ENCODE data around the gene MYO6. TPM values are rescaled to one million over a fixed set of nuclear protein-coding genes. Genes with fewer than 3 reads are reported as not detected.
A peak's percentile ranks its signal among the peaks of the same experiment; 100 is the strongest.

Gene MYO6
- total RNA-seq, 4 donors from 2014 or later, result 36.1 to 45.3 (median 39.1) TPM

DNA sequence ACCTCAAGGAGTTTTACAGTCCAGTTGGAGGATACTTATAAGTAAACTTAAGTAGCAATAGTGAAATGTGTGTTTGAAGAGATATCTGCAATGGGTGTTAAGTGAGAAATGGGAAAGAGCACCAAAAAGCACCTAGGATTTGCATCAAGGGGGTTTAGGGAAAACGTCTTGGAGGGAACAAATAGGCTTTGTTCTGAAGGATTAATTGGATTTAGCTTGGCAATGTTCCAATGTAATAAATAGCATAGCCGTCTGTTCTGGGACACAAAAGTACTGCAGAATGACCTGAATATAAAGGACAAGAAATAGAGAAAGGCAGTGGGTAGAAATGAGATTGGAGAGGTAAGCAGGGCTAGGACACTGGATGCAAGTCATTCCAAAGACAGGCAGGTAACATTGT lies 2.8 kb upstream of the MYO6 start:
- H3K4me1 ChIP-seq, result peaks cover 8 to 10% of the 10 kb centered on the region in 2 donors
- H3K4me3 ChIP-seq (replicated peaks in 1 of 3), result no peak overlapping the region
- no peaks in the 10 kb centered on the region for H3K9me3 ChIP-seq
- no peak overlapping the region for H3K27ac ChIP-seq
- intact Hi-C loops (cut with DNase I), result no loop called here
- H3K36me3 ChIP-seq, result no peaks in the 10 kb centered on the region
- H3K27me3 ChIP-seq, result no peaks in the 10 kb centered on the region
- TF ChIP-seq POLR2A (IDR thresholded peaks at IDR 0.05), result no peak
- TF ChIP-seq, protein P1, sequence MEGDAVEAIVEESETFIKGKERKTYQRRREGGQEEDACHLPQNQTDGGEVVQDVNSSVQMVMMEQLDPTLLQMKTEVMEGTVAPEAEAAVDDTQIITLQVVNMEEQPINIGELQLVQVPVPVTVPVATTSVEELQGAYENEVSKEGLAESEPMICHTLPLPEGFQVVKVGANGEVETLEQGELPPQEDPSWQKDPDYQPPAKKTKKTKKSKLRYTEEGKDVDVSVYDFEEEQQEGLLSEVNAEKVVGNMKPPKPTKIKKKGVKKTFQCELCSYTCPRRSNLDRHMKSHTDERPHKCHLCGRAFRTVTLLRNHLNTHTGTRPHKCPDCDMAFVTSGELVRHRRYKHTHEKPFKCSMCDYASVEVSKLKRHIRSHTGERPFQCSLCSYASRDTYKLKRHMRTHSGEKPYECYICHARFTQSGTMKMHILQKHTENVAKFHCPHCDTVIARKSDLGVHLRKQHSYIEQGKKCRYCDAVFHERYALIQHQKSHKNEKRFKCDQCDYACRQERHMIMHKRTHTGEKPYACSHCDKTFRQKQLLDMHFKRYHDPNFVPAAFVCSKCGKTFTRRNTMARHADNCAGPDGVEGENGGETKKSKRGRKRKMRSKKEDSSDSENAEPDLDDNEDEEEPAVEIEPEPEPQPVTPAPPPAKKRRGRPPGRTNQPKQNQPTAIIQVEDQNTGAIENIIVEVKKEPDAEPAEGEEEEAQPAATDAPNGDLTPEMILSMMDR (IDR thresholded peaks at IDR 0.05), result no peak
- 23 to 27% methylated on average over 2 of the region's 2 CpGs for WGBS, 2 donors
- DNase-seq, result no peak

DNA sequence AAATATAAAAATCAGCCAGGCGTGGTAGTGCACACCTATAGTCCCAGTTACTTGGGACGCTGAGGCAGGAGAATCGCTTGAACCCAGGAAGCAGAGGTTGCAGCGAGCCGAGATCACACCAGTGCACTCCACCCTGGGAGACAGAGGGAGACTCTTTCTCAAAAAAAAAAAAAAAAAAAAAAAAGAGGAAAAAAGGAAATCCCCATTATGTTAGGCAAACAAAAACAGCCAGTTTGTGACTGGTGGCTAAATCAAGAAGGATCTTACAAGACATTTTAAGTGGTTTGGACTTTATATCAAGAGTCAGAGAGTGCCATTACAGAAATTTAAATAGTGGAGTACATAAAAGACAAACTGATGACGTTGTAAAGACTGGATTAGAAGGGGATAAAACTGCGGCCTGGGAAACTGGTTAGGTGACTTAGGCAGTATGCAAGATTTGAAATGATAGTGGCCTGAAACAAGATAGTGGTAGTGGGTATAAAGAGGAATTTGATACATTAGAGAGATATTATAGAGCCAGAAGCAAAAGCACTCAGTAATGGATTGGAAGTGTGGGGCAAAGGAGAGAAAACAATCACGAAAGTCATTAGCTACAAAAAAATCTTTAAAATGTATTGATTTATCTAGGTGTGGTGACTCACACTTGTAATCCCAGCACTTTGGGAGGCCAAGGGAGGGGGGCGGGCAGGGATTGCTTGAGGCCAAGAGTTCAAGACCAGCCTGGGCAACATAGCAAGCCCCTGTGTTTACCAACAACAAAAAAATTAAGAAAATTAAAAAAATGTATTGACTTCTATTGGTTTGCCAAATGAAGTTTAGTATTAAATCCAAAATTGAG lies 1.7 kb upstream of the MYO6 start:
- Histone ChIP-seq H3K4me1 (peaks cover 8 to 16% of the 10 kb centered on the region in 2 donors), H3K36me3 (no peaks in the 10 kb centered on the region), H3K27ac (no peak overlapping the region), H3K27me3 (no peaks in the 10 kb centered on the region), H3K4me3 (replicated peaks in 1 of 3) (no peak overlapping the region), H3K9me3 (no peaks in the 10 kb centered on the region)
- WGBS, 2 donors, result 66 to 70% methylated on average over 9 of the region's 9 CpGs
- DNase-seq, result peak in 1 of 2 donors; percentile 17
- intact Hi-C loops (cut with DNase I), result no loop called here
- TF ChIP-seq POLR2A (IDR thresholded peaks at IDR 0.05), result no peak
- TF ChIP-seq, protein P1 (IDR thresholded peaks at IDR 0.05), result no peak

DNA sequence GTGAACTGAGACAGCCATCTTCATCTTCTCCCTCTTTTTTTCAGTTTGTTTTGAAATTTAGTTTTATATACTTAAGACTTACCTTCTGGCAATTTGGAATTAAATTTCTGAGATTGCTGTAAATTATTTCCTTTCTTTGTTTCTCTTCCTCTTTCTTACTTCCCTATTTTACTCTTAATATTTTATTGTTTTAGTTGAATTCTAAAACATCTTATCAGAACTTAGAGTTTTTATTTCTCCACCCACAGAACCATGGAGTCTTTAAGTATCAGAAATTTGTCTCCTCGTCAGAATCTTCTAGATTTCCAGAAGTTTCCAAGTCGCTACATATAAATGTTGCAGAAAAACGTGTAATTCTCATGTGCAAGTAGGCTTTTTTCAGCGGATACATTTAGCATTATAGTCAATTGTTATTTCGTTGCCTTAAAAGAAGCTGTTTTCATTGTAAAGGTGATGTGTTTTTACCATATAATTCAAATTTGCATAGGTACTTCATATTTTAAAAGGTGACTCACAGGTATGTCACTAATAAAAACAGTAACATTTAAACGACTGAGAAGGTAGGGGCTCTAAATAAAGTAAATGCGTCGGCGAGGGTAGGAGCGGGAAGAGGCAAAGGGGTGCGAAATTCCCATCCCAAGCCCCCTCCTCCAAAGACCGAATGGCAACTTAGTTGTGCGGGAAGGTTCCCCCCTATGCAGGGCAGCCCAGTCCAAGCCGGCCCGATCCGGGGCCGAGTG lies 866 bp upstream of the MYO6 start:
- Histone ChIP-seq H3K27me3 (no peaks in the 10 kb centered on the region), H3K9me3 (no peaks in the 10 kb centered on the region), H3K27ac (peak overlapping the region; percentile 82 to 95 (median 85)), H3K36me3 (no peaks in the 10 kb centered on the region), H3K4me1 (peaks cover 8 to 23% of the 10 kb centered on the region in 2 donors), H3K4me3 (replicated peaks in 1 of 3) (peak overlapping the region; percentile 4 to 99 (median 52))
- intact Hi-C loops (cut with DNase I), result no loop called here
- TF ChIP-seq POLR2A (IDR thresholded peaks at IDR 0.05), result no peak
- TF ChIP-seq, protein P1 (IDR thresholded peaks at IDR 0.05), result no peak
- no peak for DNase-seq
- WGBS, 2 donors, result 22% methylated on average over 16 of the region's 17 CpGs

DNA sequence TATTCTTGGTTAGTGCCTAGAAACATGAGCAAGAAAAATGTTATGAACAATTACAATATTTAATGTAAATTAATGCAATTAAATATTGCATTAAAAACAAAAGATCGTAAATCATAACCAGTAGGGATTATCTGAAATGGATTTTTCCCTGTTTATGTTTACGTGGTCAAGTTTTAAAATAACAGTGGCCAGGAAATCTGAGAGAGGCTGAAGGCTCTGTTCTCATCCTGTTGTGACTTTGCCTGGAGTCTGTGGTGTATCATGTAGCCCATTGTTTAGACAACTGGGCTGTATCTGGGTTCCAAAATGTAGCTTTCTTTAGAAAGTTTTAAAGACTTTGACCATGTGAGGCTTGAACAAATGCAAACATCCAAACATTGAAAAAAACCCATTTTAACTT lies 2.4 kb downstream of the MYO6 start:
- Histone ChIP-seq H3K4me3 (replicated peaks in 1 of 3) (no peak overlapping the region), H3K36me3 (no peaks in the 10 kb centered on the region), H3K27ac (no peak overlapping the region), H3K4me1 (peaks cover 8 to 23% of the 10 kb centered on the region in 2 donors), H3K9me3 (no peaks in the 10 kb centered on the region), H3K27me3 (no peaks in the 10 kb centered on the region)
- TF ChIP-seq, protein P1 (IDR thresholded peaks at IDR 0.05), result no peak
- no peak for TF ChIP-seq POLR2A (IDR thresholded peaks at IDR 0.05)
- 81 to 89% methylated on average over 2 of the region's 2 CpGs for WGBS, 2 donors
- intact Hi-C loops (cut with DNase I), result no loop called here
- no peak for DNase-seq

DNA sequence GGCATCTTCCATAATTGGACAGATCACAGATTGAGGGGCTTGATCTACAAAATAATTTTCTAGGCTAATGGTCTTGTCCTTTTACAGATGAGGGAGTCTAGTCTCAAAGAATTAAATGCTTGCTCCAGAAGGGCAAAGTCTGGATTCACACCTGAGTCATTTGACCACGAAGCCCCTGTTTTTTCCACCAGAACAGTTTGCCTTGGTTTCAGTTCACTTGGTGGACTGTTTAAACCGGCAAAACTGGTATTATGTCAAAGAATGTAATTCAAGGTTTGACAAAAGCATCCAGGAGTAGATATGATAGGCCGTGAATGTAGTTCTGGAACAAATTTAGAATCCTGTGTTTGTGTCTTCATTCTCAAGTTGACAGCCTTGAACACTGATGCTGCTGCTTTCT lies 3.3 kb downstream of the MYO6 start:
- no peaks in the 10 kb centered on the region for H3K36me3 ChIP-seq
- H3K27ac ChIP-seq, result peak overlapping the region in 2 of 3 donors; percentile 8 to 24
- 43 to 52% methylated on average over 3 of the region's 3 CpGs for WGBS, 2 donors
- no peak for DNase-seq
- H3K4me3 ChIP-seq (replicated peaks in 1 of 3), result no peak overlapping the region
- TF ChIP-seq, protein P1 (IDR thresholded peaks at IDR 0.05), result no peak
- no peak for TF ChIP-seq POLR2A (IDR thresholded peaks at IDR 0.05)
- intact Hi-C loops (cut with DNase I), result no loop called here
- peaks cover 8 to 23% of the 10 kb centered on the region in 2 donors for H3K4me1 ChIP-seq
- H3K27me3 ChIP-seq, result no peaks in the 10 kb centered on the region
- no peaks in the 10 kb centered on the region for H3K9me3 ChIP-seq

Measured in thyroid gland (tissue), 4 donors.